ENCODE data around the gene PEF1.

GRCh38 chr1:31685795-31686194 lies 41.1 kb upstream of the PEF1 start:
- TF ChIP-seq ZNF384 (IDR thresholded peaks at IDR 0.05) (no peak), SP1 (IDR thresholded peaks at IDR 0.05) (no peak), FOXM1 (IDR thresholded peaks at IDR 0.05; ENCODE audit: borderline replicate concordance) (no peak), FOXK2 (IDR thresholded peaks at IDR 0.05) (no peak), SUZ12 (IDR thresholded peaks at IDR 0.05) (no peak), PKNOX1 (IDR thresholded peaks at IDR 0.05) (no peak), L3MBTL2 (conservative IDR thresholded peaks at IDR 0.05) (no peak), TARDBP (IDR thresholded peaks at IDR 0.05) (no peak), HDGF (IDR thresholded peaks at IDR 0.05; ENCODE audit: borderline replicate concordance) (no peak)
